Cerebellar cortex (tissue), 1 donor: Measurements from ENCODE around the gene OPRPN.

ENCODE experiments used
- DNase-seq: peaks from one replicate; pipeline ENCODE4 v3.0.0-alpha.2; 2015; ENCODE audit warnings: low spot score

The OPRPN gene, protein sequence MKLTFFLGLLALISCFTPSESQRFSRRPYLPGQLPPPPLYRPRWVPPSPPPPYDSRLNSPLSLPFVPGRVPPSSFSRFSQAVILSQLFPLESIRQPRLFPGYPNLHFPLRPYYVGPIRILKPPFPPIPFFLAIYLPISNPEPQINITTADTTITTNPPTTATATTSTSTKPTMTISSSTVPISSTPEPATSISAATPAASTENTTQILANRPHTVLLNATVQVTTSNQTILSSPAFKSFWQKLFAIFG

DNA sequence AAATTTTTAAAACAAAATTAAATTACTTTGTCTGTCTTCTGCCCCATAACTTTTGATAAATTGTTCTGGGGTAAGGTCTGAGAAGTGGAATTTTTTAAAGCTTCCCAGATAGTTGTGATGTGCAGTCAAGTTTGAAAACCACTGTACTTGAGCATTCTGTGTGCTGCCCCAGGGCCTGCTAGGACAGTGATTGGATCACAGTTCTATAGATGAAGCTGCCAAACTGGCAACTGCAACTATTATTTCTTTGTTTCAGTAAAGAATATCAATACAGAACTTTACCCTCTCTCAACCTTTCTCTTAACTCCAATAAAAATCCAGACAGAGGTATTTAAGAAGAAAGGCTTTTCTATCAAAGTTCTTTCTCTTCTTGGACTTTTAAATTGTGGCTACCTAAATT lies at the start of gene OPRPN:
Gene OPRPN (plus strand): TSS at position 361 of the 400 bp plus-strand sequence. CDS start 1,346 bp downstream, outside the sequence.
- DNase-seq = no peak

DNA sequence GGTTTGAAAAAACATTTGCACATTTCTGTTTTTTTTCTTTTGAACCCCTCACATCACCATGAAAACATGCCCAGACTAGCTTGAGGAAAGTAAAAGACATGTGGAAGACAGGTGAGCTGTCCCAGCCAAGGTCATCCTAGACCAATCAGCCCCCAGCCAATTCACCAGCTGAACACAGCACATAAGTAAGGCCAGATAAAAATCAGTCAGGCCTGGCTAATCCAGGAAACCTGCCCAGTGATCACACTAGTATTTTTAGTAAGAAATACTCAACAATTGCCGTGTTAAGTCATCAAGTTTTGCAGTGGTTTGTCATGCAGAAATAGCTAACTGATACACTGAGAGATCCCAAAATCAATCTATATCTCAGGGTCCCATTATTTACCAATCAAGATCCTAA lies 41.6 kb upstream of the OPRPN start:
- DNase-seq = no peak

DNA sequence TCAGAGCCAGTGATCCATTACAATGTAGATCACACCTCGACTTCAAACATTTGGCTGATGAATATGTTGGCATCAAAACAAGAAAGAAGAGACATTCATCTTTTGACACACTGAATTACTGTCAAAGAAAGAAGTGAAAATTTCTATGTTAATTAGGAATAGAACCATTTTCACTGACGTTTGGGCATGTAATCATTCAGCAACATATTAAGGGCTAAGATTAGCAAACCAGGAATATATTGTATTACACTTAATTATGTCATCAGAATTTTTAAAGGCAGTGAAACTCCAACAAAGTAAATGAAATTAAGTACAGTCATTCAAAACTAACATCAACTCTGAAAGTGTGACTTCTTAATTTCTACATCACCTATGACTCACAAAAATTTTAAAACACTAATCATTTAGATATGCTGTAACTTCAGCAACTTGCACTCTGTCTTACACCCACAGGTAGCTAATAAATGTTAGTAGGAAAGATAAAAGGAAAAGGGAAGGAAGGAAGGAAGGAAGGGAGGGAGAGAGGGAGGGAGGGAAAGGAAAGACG lies 38.6 kb upstream of the OPRPN start:
- DNase-seq = no peak

DNA sequence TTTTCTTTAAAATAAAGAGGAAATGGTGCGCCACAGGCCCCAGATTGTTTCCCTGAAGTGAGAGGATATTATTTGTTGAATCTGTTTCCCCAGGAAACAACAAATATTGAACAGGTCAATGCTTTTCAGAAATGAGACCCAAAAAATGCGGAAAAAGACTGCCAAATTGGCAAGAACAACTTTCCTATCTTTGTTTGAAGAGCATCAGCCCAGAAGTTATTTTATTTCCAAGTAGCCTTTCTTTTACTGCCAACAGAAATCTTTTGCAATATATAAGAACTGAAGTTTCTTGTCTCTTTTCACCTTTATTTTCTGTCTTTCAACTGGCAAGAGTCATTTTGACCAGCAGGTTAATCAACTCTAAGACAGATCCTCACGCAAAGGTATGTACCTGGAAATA lies 37.3 kb upstream of the OPRPN start, which contains the start of gene SMR3A:
Gene SMR3A (plus strand): TSS at position 301 of the 400 bp plus-strand sequence. CDS start 1,356 bp downstream, outside the sequence.
- no peak for DNase-seq

DNA sequence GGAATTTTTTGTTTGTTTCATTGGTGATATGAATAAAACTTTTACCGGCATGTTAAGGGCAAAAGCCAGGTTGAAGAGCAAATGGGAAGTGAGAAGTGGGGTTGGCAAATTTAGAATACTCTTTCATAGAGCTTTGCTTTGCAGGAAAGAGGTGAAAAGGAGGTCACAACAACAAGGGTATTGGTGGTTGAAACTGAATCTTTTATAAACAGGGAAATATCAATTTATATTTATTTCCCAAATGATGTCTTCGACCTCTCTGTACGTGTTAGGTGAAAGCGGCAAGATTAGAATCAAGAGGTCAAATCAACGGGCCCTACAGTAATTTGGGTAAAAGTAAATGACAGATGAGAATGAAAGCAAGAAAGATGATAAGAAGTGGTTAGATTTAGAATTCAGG lies 33.7 kb upstream of the OPRPN start:
- no peak for DNase-seq

DNA sequence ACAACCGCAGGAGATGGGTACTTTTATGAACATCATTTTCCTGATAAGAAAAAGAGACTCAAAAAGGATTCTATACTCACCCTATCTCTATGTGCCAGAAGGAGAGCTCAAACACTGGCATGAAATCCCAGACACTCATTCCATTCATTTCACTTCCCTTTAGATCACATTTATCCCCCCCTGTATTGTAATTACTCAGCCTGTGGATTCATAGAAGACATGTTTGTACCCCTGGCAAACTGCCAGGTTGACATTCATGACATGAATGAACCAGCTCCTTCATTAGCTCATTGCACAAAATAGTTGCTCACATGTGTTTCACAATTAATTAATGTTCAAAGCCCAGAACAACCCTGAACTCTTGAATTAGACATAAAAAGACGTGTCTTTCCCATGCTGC lies 32.3 kb upstream of the OPRPN start:
- DNase-seq = no peak

DNA sequence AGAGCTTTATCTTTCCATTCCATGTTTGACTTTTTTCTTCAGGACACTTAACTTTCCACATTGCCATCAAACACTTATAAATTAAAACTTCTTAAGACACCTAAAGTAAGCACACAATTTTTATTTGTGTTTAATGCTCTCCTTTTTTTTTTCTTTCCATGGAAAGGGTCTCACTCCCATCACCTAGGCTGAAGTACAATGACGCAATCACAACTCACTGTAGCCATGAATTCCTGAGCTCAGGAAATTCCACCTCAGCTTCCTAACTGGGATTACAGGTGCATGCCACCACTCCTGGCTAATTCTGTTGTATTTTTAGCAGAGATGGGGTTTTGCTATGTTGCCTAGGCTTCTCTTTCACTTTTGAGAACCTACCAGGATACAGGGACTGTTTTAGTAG lies 29.9 kb upstream of the OPRPN start:
- DNase-seq = no peak

DNA sequence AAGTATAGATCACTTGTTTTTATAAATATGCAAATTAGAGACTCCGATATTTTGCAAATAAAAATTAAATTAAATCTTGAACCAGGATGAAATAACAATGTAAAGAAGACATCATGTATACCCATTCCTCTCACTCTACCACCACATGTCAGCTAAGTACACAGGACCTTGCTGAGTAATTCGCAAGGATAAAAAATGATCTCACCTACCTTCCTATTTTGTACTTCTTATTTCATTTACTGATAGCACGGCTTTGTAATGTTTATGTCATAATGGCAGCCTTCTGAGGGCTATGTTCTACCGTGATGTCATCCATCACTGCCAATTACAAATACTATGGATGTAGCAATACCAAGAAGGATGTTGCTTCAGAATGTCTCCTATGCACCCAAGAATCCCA lies 25.8 kb upstream of the OPRPN start:
- DNase-seq = no peak

DNA sequence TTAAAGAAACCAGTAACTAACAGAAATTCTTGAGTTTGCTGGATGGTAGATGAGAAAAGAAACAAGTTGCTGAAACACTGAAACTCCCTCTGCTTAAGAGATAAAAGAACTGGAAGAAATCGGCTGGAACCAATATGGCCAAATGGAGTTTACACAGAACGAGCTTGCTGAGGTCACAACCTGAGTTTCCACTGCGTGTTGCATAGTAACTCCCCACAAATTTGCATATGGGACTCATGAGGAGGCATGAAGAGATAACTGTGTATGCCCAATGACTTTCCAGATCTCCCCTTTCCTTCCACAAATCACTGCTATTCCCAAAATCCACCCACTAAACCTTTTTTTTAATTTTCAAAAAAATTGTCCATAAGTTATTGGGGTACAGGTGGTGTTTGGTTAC lies 25.0 kb upstream of the OPRPN start:
- DNase-seq = no peak

DNA sequence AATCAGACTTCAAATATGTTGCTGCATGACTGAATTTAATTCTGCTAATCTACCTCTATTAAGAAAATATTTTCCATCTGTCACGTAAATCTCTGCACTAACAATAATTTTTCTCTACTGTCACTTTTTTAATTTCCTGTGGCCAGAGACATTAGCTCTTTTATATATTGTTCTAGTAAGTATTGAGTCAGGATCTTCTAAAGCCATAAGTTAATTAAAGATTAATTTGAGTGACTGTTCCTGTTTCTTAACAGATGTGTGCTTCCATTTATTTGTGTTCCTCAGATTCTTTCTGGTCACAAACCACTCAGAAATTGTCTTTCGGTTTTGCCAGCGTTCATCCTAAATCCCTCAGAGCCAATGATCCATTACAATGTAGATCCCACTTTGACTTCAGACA lies 17.2 kb upstream of the OPRPN start:
- no peak for DNase-seq

DNA sequence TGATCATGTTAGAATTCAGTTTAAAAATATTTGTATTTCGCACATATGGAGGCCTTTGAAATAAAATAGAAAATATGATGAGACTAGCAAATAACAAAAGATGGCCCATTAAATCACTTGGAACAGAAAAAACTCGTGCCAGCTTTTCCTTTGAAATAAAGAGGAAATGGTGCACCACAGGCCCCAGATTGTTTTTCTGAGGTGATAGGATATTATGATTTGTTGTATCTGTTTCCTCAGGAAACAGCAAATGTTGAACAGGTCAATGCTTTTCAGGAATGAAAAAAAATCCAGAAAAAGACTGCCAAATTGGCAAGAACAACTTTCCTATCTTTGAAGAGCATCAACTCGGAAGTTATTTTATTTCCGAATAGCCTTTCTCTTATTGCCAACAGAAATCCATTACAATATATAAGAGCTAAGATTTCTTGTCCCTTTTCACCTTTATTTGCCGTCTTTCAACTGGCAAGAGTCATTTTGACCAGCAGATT lies 15.0 kb upstream of the OPRPN start, which contains the start of gene SMR3B:
Gene SMR3B (plus strand): TSS at position 441 of the 491 bp plus-strand sequence. CDS start 1,380 bp downstream, outside the sequence.
- no peak for DNase-seq

DNA sequence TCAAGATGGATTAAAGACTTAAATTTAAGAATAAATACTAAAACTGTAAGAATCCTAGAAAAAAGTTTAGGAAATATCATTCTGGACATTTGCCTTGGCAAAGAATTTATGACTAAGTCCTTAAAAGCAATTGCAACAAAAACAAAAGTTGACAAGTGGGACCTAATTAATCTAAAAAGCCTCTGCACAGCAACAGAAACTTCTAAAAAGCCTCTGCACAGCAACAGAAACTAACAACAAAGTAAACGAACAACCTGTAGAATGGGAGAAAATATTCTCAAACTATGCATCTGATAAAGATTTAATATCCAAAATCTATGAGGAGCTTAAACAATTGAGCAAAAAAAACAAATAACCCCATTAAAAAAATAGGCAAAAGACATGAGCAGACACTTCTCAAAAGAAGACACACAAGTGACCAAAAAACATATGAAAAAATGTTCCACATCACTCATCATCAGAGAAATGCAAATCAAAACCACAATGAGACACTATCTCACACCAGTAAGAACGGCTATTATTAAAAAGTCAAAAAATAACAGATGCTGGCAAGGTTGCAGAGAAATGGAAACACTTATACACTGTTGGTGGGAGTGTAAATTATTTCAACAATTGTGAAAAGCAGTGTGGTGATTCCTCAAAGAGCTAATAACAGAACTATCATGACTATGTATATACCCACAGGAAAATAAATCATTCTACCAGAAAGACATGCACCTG lies 5.5 kb upstream of the OPRPN start:
- no peak for DNase-seq

DNA sequence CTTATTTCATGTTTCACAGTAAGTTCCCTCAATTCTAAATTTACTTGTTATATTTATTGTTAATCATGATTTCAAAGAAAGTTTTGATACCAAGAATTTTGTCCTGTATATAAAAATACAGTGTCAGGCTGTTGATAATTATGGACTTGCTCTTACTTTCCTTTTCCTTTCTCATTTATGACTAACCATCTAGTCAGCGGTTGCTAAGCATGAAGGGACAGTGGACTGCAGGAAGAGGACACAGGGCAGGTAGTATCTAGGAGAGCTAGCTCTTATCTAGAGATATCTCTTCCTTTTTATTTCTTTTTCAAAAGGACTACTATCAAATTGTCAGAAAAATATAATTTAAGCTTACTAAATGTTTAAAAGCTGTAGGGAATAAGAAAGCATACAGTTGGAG lies 1.6 kb downstream of the OPRPN start:
- DNase-seq = no peak

DNA sequence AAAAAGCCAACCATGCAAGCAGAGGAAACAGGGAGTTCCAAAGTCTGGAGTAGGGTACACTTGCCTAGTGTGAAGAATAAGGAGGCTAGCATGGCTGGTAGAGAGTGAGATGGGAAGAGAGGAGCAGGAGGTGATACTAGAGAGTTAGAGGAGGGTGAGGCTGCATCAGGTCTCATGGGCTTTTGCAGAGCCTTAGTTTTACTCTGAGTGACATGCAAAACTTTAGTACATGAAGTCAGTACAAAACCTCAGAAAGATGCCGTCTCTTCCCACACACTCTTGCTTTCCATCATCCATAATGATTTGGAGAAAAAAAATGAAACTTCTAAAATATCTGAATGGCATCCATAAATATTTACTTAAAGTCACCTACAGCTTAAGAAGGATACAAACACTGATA lies 5.0 kb downstream of the OPRPN start:
- no peak for DNase-seq

DNA sequence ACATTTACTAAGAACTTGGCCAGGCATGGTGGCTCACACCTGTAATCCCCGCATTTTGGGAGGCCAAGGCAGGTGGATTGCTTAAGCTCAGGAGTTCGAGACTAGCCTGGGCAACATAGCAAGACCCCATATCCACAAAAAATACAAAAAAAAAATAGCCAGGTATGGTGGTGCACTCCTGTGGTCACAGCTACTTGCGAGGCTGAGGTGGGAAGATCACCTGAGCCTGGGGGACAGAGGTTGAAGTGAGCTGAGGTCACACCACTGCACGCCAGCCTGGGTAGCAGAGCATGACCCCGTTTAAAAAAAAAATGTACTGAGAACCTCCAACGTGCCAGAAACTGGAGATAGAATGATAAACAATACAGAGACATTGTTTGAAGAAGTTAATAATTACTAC lies 8.0 kb downstream of the OPRPN start:
- DNase-seq = no peak

DNA sequence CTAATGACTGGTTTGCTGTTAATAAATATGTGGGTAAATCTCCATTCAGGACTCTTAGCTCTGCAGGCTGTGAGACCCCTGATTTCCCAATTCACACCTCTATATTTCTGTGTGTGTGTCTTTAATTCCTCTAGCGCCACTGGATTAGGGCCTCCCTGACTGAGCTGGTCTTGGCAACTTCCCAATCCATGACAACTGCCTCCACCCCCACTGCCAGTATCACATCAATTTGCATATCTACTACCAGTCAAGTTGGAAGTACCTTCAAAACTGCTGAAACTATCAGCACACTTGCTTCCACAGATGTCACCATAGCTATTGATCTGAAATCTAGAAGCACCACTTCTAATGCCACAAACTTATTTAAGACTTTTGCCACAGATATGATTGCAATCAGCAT lies 27.6 kb downstream of the OPRPN start:
- no peak for DNase-seq

DNA sequence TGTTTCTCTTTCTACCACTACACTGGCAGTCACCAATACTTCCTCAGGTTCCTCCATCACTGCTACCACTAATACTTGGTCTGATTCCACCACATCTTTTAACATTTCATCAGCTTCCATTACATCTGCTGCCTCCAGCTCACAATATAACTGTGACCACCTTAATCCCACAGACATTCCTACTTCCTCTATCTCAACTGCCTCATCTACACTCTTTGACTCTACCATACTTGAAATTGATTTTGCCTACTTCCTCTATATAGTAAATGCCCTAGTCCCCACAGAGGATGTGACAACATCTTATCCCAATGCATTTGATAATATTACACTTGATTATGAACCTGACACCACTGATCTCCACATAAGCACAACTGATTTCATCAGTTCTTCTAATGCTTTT lies 29.0 kb downstream of the OPRPN start:
- DNase-seq = no peak

DNA sequence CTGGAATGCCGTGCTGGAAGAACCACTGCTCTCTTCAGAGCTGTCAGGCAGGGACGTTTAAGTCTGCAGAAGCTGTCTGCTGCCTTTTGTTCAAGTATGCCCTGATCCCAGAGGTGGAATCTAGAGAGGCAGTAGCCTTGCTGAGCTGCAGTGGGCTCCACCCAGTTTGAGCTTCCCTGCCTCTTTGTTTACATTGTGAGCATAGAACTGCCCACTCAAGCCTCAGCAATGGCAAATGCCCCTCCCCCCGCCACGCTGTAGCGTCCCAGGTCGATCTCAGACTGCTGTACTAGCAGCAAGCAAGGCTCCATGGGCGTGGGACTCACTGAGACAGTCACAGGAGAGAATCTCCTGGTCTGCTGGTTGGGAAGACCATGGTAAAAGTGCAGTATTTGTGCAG lies 39.5 kb downstream of the OPRPN start:
- DNase-seq = no peak

DNA sequence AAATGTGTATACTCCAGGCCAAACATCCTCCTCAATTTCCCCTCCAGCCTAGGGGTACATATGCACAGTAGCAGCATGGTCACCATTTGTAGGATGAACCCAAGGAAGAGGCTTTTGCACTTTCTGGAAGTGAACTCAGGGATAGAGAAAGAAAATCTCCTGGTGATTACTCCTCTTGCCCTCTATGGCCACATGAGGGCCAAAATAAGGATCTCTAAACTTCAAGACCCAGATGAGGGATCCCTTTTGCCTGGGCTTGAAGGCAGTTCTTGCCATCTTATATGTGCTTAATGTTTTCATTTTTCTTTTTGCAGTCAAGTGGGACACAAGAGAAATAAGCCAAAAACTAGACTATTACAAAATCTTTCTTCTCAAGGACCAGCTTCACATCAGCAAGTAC lies 44.7 kb downstream of the OPRPN start:
- DNase-seq = no peak

DNA sequence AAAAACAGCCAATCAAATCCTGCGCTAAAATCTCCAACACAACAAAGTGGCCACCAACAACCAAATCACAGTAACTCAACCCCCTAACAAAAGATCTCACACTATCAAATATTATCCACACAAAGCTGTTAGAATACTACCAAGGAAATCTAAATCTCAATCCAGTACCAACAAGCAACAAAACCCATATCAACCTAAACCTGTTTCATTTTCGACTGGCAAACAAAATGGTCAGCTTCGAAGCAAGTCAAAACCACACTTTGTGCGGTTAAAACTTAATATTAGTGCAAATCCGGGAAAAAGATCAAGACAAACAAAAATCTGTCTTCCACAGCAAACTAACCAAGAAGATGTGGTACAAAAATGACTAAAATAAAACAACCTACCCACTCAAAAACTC lies 45.6 kb downstream of the OPRPN start:
- no peak for DNase-seq

DNA sequence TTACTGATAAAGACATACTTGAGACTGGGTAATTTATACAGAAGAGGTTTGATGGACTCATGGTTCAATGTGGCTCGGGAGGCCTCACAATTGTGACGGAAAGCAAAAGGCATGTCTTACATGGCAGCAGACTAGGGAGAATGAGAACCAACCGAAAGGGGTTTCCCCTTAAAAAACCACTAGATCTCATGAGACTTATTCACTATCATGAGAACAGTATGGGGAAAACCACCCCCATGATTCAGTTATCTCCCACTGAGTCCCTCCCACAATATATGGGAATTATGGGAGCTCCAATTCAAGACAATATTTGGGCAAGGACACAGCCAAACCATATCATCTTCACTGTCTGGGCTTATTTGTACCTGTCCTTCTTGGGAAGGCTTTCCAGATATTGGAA lies 51.5 kb downstream of the OPRPN start:
- no peak for DNase-seq

DNA sequence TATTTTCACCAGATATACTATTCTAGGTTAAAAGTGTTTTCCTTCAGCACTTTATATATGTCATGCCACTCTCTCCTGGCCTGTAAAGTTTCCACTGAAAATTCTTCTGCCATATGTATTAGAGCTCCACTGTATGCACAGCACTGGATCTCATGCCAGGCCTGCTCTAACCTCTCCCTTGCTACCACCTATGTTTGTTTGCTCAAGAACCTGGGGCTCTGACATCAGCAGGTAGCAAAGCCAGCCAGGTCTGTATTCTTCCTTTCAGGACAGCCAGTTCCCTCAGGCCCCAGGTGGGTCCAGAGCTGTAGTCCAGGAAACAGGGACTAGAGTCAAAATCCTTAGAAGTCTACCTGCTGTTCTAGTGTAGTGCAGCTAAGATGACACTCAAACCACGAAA lies 55.2 kb downstream of the OPRPN start:
- no peak for DNase-seq
